Astrocyte of the cerebellum (primary cell): ENCODE data around the gene FCN3.

Source experiments
- DNase-seq: peaks from one replicate; pipeline ENCODE4 v3.0.0-alpha.2; 2011; ENCODE audit warnings: low read depth
- H3K4me3 ChIP-seq: 2 replicates; pipeline ENCODE4 v1.5.1; 2011; ENCODE audit warnings: mild to moderate bottlenecking, low read depth, low read length, moderate library complexity
- CTCF ChIP-seq: IDR thresholded peaks from 2 replicates; pipeline ENCODE4 v1.5.1; 2012; ENCODE audit warnings: low read length, low read depth, moderate library complexity, mild to moderate bottlenecking; ENCODE audit errors: missing control alignments
- in situ Hi-C: cut with HindIII; loops from 2 replicates; pipeline ENCODE4 v1.10.0; 2017; ENCODE audit warnings: low sequenced_read_pairs

FCN3 gene

GRCh38 chr1:27400082-27400962 lies 25.7 kb upstream of the FCN3 start:
- no peak overlapping the region for H3K4me3 ChIP-seq
- no peak for TF ChIP-seq CTCF
- no peak for DNase-seq
- in situ Hi-C loops, result loop anchor here (5.0 kb wide), 1 partner anchor 197 kb away; no protein-coding TSS in a partner anchor

DNA sequence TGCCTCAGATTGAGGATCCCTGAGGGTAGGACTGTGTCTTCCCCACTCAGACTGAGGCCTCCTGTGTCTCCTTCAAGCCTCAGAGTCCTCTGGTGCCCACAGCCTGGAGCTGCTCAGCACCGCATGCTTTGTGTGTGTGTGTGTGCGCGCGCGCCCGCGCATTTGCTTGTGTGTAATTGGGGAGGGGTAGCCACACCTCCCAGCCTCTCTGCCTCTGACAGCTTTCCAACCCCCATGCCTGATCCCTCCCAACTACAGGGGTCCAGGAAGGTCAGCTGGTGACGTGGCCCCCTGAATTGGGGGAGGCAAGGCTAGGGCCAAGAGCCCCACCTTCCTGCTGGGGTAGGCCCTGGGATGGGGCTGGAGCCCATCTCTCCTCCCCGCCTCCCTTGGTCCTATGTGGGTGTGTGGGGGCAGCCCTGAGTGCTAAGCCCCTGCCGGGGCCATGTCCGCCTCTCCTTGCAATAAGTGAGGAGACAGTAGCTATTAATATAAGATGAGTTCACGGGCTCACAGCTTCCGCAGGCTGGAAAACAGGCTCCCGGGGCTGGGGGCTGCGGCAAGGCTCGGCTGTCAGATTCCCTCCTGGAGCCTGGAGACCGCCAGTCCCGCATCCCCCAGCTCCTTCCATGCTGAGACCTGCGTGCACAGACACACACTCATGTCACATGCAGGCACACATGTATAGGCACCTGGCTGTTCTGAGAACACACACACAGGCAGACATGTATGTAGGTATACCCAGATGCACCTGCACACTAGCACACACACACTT lies 24.8 kb upstream of the FCN3 start:
- no peak for DNase-seq
- no peak overlapping the region for H3K4me3 ChIP-seq
- no peak for TF ChIP-seq CTCF
- in situ Hi-C loops, result loop anchor here (5.0 kb wide), 2 partner anchors 107 to 198 kb away; no protein-coding TSS in a partner anchor

DNA sequence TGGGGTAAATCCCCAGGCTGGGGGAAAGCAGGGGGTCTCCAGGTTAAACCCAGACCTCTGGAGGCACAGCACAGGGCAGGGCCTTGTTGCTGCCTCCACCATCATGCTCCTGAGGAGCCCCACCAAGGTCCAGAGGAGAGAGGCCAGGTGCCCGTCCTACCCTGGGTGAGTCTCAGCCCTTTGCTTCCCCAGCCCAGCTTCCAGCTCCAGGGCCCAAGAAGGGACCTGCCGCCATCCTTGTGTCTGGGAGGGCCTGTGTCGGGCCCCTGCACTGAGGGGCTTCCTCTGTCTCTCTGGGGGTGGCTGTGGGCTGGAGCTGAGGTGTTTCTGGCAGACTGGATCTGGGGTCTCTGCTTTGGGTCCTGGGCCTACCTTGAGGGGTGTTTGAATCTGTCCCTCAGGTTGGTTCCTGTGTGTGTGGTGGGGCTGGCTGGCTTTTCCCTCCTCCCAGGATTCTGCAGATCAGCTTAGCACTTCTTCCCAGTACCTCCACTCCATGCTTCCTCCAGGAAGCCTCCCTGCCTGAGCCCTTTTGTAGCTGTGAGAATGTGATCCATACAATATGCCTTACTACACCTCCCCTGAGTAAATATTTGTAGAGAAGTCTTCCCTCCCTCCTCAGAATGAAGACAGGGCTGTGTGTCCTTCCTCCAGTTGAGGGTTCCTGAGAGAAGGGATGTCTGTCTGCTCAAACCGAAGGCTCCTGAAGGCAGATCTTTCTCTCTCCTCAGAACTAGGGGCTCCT lies 24.0 kb upstream of the FCN3 start:
- DNase-seq, result no peak
- no peak overlapping the region for H3K4me3 ChIP-seq
- no peak for TF ChIP-seq CTCF
- in situ Hi-C loops, result loop anchor here (5.0 kb wide), 1 partner anchor 106 kb away; no protein-coding TSS in a partner anchor

- TF ChIP-seq CTCF, result no peak
- H3K4me3 ChIP-seq, result no peak overlapping the region
- in situ Hi-C loops, result loop anchor here (5.0 kb wide), 1 partner anchor 105 kb away; no protein-coding TSS in a partner anchor
- no peak for DNase-seq
These were observed 23.1 kb upstream of the FCN3 start for GRCh38 chr1:27397749-27398148.

- TF ChIP-seq CTCF, result no peak
- DNase-seq, result no peak
- in situ Hi-C loops, result loop anchor here (5.0 kb wide), 1 partner anchor 105 kb away; no protein-coding TSS in a partner anchor
These were observed 22.5 kb upstream of the FCN3 start for GRCh38 chr1:27397110-27397509.

More at GRCh38 chr1:27397110-27397509, 22.5 kb upstream of the FCN3 start:
- H3K4me3 ChIP-seq, result no peak overlapping the region
